HL-60/S4 (cell line): ENCODE results near the gene SIRT6.
"Not testable (repeated sequence)": the region's sequence is repeated elsewhere in the genome, so short reads cannot be mapped to it uniquely, and the experiment has no call there.

ENCODE experiments used
- in situ Hi-C: fragments of 300-500 bp; cut with MboI; formaldehyde crosslinking; loops from 2 replicates; pipeline ENCODE4 v1.14.3; 2022; ENCODE audit warnings: low sequenced_read_pairs

The SIRT6 gene

DNA sequence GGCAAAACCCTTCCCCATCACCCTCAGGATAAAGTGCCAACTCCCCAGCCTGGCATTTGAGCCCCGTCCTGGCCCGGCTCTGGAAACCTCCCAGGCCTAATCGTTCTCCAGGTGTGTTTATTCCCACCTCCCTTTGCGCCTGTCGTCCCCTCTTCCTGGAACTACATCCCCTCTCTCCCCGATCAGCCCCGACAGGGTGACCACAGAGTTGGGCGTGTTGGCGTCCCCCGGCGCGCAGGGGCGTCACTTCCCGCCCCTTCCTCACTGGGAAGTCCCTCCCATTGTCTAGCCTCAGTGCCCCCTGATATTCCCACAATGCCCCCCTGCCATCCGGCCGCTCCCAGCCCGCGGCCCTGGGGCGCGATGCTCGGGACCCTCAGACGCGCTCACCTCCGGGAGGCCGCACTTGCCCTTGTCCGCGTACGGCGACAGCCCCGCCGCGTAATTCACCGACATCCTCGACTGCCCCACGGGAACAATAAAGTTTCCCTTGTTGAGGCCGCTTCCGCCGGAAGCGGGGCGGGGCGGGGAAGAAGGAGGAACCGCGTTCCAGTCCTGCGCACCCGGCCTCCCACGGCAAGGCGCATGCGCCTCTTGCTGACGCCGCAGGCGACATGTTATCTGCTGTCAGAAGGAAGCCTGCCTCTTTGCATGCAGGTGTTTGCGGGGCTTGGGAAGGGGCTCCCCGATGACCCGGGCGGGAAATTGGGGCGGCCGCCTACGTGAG, at the start of gene SIRT6, which contains the start of gene ANKRD24:
Gene SIRT6, minus strand, starts transcription at position 480 of the 727 bp plus-strand sequence. Its CDS starts 24 bp downstream, at position 456.
Gene ANKRD24, plus strand, starts transcription at position 606 of the 727 bp plus-strand sequence. CDS start 3,737 bp downstream, outside the sequence.
- in situ Hi-C loops = no loop called here

DNA sequence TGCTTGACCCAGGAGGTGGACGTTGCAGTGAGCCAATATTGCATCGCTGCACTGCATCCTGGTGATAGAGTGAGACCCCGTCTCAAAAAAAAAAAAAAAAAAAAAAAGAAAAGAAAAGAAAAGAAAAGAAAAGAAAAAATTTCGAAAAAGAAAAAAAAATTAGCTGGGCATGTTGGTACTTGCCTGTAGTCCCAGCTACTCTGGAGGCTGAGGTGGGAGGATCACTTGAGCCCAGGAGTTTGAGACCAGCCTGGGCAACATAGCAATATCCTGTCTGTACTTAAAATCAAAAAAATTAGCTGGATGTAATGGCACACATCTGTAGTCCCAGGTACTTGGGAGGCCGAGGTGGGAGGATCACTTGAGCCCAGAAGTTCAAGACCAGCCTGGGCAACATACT, 49.8 kb upstream of the SIRT6 start:
- in situ Hi-C loops = not testable (repeated sequence)

DNA sequence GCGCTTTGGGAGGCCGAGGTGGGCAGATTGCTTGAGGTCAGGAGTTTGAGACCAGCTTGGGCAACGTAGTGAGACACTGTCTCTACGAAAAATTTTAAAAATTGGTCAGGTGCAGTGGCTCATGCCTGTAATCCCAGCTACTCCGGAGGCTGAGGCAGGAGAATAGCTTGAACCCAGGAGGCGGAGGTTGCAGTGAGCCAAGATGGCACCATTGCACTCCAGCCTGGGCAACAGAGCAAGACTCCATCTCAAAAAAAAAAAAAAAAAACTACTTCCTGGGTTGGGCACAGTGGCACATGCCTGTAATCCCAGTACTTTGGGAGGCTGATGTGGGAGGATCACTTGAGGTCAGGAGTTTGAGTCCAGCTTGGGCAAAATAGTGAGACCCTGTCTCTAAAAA, 49.2 kb upstream of the SIRT6 start:
- in situ Hi-C loops = not testable (repeated sequence)

DNA sequence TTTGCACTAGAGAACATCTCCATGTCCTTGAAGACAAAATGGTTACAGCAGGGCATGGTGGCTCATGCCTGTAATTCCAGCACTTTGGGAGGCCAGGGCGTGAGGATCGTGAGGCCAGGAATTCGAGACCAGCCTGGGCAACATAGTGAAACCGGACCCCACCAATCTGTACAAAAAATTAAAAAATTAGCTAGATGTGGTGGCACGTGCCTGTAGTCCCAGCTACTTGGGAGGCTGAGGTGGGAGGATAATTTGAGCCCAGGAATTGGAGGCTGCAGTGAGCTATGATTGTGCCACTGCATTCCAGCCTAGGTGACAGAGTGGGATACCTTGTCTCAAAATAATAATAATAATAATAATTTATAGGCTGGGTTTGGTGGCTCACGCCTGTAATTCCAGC, 47.9 kb upstream of the SIRT6 start:
- in situ Hi-C loops = not testable (repeated sequence)

DNA sequence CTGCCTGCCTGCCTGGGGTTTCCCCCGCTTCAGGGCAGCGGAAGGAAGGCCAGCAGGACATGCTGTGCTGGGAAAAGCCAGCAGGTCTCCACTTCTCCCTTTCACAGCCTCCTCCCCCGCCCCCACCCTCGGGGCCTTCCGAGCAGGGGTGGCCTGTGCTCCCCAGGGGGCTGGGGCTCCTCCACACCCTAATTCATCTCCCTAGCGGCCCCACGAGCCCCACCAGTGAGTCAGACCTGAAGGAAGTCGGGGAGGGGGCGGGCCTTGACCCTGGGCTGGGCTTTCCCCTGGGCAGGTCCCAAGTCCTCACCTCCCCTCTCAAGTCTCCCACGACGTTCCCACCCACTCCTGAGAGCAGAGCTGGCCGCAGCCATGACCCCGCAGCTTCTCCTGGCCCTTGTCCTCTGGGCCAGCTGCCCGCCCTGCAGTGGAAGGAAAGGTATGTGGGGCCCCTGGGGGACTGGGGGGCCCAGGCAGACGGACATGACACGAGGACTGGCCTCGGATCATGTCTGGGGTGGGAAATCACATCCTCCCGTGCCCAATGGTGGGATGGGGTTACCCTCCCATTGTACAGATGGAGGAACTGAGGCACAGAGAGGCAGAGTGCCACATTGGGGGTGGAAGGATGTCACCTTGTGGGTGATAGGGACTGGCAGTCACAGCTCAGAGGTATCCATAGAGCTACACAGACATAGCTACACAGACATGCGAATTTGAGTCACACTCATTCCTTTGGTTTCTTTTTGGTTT, 47.0 kb upstream of the SIRT6 start, which contains the start of gene EBI3:
Gene EBI3, plus strand, starts transcription at position 345 of the 753 bp plus-strand sequence. Its CDS starts 28 bp downstream, at position 373.
- in situ Hi-C loops = no loop called here

DNA sequence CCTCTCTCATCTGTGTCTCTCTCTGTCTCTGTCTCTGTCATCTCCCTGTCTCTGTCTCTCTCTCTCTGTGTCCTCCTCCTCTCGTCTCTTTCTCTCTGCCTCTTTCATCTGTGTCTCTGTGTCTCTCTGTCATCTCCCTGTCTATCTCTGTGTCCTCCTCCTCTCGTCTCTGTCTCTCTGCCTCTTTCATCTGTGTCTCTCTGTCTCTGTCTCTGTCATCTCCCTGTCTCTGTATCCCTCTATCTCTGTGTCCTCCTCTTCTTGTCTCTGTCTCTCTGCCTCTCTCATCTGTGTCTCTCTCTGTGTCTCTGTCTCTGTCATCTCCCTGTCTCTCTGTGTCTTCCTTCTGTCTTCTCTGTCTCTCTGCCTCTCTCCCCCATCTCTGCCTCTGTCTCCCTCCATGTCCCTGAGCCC, 46.4 kb upstream of the SIRT6 start:
- in situ Hi-C loops = no loop called here

DNA sequence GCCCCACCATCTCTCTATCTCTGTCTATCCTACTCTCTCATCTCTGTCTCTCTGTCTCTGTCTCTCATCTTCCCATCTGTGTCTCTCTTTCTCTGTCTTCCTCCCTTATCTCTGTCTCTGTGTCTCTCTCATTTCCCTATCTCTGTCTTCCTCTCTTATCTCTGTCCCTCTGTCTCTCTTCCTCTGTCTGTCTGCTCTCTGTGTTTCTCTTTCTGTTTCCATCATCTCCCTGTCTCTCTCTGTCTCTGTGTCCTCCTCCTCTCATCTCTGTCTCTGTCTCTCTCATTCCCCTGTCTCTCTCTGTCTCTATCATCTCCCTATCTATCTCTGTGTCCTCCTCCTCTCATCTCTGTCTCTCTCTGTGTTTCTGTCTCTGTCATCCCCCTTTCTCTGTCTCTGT, 45.4 kb upstream of the SIRT6 start:
- in situ Hi-C loops = no loop called here

DNA sequence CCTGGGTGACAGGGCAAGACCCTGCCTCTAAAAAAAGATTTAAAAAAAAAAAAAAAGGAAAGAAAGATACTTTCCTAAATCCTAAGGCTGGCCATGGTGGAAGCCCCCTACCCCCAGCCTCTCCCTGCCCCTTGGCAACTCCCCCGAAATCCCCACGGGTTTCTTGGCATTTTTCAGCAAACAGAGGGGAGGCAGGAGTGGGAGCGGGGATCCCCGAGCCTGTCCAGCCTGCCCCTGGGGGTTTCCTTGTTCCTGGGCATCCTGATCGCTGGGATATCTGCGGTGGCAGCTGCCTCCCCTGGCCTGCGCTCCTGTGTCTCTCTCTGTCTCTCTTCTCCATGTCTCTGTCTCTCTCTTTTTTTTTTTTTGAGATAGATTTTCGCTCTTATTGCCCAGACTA, 43.5 kb upstream of the SIRT6 start:
- in situ Hi-C loops = no loop called here

DNA sequence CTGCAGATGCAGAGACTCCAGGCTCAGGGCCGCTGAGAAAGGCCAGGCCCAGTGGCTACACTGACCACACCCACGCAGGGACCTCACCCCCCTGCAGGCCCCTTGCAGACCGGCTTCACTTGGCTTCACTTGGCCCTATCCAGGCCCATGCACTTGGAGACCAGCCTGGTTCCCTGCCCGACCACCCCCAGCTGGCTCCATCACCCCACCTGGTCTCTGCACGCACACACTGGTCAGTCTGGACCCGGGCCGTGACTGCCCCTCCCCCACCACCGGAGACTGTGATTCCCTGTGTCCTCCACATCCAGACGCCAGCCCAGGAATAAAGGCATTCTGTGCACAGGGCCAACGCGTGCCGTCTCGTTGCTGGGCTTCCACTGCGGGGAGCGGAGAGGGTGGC, 42.1 kb upstream of the SIRT6 start:
- in situ Hi-C loops = loop anchor here (25.0 kb wide), 1 partner anchor 537 kb away; no protein-coding TSS in a partner anchor

DNA sequence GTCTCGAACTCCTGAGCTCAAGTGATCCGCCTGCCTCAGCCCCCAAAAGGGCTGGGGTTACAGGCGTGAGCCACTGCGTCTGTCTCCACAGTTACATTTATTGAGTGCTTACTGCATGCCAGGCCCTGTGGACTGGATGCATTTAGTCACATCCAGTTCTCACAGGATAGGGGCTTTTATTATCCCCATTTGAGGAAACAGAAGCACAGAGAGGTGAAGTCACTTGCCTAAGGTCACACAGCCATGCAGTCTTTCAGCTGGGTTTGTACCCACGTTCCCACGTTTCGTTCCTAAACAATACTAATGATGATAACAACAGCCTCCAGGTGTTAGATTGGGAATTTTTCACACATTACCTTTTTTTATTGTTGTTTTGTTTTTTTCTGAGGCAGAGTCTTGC, 37.8 kb upstream of the SIRT6 start:
- in situ Hi-C loops = loop anchor here (25.0 kb wide), 1 partner anchor 533 kb away; no protein-coding TSS in a partner anchor

DNA sequence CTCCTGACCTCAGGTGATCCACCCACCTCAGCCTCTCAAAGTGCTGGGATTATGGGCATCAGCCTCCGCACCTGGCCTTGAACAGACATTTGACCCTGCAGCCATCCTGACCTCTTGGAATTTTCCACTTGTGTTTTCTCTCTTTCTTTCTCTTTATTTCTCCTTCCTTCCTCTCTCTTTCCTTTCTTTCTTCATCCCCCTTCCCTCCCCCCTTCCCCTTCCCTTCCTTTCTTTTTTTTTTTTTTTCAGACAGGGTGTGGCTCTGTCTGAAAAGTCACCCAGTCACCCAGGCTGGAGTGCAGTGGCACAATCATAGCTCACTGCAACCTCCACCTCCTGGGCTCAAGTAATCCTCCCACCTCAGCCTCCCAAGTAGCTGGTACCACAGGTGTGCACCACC, 36.2 kb upstream of the SIRT6 start:
- in situ Hi-C loops = loop anchor here (25.0 kb wide), 1 partner anchor 531 kb away; no protein-coding TSS in a partner anchor

DNA sequence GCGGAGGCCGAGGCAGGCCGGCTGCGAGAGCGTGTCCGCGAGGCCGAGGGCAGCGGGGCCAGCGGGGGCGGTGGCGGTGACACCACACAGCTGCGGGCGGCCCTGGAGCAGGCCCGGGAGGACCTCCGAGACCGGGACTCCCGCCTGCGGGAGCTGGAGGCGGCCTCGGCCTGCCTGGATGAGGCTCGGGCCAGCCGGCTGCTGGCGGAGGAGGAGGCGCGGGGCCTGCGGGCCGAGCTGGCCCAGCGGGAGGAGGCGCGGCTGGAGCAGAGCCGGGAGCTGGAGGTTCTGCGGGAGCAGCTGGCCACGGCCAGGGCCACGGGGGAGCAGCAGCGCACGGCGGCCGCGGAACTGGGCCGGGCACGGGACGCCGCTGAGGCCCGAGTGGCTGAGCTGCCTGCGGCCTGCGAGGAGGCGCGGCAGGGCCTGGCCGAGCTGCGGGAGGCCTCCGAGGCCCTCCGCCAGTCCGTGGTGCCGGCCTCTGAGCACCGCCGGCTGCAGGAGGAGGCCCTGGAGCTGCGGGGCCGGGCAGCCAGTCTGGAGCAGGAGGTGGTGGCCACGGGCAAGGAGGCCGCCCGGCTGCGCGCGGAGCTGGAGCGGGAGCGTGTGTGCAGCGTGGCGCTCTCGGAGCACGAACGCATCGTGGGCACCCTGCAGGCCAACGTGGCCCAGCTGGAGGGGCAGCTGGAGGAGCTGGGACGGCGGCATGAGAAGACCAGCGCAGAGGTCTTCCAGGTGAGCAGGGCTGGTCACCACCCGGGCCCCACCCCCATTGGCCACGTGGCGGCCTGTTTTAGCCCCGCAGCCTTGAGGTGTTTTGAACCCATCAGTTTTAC, 35.3 kb upstream of the SIRT6 start:
- in situ Hi-C loops = loop anchor here (25.0 kb wide), 1 partner anchor 530 kb away; no protein-coding TSS in a partner anchor

DNA sequence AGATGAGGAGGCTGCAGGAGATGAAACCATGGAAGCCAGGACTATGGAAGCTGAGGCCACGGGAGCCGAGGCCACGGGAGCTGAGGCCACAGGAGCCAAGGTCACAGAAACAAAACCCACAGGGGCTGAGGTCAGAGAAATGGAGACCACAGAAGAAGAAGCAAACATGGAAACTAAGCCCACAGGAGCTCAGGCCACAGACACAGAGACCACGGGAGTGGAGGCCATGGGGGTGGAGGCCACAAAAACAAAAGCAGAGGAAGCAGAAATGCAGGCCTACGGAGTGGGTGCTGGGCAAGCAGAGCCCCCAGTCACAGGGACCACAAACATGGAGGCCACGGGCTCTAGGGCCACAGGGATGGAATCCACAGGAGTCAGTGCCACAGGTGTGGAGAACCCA, 34.5 kb upstream of the SIRT6 start:
- in situ Hi-C loops = loop anchor here (25.0 kb wide), 1 partner anchor 530 kb away; no protein-coding TSS in a partner anchor

DNA sequence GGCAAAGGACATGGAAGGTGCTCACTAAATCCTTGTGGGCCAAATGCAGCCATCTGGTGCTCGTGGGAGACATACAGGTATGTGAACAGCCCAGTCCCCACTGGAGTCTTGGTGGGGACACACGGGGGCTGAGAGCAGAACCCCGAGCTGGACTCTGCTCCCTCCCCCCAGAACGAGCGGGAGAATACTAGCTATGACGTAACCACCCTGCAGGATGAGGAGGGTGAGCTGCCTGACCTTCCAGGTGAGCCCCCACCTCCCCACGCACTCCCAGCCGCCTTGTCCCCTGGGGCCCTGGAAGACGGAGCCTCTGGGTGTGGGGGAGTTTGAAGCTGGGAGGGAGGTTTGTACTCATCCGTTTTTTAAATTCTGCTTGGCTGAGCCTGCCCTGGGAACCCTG, 33.4 kb upstream of the SIRT6 start:
- in situ Hi-C loops = loop anchor here (25.0 kb wide), 1 partner anchor 529 kb away; no protein-coding TSS in a partner anchor

DNA sequence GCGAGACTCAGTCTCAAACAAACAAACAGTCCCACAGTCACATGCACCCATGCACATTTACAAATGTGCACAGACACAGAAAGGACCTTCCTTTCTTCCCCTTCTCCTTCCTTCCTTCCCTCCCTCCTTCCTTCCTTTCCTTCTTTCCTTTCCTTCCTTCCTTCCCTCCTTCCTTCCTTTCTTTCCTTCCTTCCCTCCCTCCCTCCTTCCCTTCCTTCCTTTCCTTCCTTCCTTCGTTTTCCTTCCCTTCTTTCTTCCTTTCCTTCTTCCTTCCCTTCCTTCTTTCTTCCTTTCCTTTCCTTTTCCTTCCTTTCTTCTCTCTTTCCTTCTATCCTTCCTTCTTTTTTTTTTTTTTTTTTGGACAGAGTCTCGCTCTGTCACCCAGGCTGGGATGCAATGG, 30.8 kb upstream of the SIRT6 start:
- in situ Hi-C loops = loop anchor here (25.0 kb wide), 1 partner anchor 526 kb away; no protein-coding TSS in a partner anchor

DNA sequence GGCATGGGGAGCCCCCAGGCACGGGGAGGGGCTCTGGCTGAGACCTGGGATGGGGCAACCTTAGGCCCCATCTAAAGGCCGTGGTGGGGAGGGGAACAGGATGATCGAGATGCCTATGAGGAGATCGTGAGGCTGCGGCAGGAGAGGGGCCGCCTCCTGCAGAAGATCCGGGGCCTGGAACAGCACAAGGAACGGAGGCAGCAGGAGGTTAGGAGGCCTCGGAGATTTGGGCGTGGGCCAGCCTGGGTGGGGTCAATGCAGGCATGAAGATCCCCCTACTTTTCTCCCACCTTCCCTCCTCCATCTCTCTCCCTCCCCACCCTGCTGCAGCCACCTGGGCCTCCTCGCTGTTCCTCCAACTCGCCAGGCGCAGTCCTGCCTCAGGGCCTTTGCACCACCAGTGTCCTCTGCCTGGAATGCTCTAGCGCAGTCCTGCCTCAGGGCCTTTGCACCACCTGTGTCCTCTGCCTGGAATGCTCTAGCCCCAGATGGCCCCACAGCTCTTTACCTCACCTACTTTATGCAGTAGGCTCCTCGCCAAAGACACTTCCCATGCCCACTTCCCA, 27.9 kb upstream of the SIRT6 start:
- in situ Hi-C loops = loop anchor here (25.0 kb wide), 1 partner anchor 523 kb away; no protein-coding TSS in a partner anchor

DNA sequence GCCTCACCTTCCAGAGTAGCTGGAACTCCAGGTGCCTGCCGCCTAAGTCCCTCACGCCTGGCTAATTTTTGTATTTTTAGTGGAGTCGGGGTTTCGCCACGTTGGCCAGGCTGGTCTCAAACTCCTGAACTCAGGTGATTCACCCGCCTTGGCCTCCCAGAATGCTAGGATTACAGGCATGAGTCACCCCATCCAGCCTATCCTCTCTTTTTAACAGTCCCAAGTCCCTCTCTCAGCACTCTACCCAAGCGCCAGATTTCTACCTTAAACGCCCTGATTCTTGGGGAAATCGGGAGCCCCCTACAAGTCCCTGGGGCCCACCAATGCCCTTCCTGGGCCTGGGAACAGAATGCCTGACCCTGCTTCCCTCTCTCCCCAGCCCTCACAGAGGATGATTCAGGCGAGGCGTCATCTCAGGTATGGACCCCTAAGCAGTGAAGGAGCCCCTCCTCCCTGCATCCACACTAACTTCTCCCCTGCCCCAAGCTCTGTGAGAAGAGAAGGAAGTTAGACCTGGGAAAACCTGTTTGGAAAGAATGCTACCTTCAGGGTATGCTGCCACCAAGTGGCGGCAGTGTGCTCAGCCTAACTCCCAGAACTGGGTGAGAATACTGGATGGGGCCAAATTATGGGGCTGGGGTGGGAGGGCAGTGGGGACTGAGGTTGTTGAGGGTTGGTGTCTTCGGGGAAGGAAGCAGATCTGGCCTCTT, 26.2 kb upstream of the SIRT6 start:
- in situ Hi-C loops = loop anchor here (10.0 to 25.0 kb wide), 2 partner anchors 364 to 521 kb away; no protein-coding TSS in a partner anchor

DNA sequence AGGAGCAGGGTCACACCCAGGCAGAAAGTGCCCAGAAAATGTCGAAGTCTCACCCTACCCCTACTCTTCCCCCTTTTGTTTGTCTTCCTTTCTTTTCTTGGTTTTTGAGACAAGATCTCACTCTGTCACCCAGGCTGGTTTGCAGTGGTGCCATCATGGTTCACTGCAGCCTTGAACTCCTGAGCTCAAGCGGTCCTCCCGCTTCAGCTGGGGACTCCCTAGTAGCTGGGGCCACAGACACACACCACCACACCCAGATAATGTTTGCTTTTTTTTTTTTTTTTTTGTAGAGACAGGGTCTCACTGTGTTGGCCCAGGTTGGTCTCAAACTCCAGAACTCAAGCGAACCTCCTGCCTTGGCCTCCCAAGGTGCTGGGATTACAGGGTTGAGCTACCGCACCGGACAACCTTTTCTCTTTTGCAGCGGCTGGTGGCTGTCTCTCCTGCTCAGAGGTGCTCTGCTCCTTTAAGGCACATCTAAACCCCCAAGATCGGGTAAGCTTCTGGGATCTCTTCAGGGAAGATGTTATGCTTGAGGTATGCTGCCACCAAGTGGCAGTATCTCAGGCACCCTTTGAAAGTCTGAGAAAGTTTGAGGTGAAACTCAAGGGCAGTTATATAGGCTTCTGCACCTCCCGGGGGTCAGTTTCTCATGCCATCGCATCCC, 24.6 kb upstream of the SIRT6 start:
- in situ Hi-C loops = loop anchor here (10.0 to 25.0 kb wide), 2 partner anchors 362 to 520 kb away; no protein-coding TSS in a partner anchor

DNA sequence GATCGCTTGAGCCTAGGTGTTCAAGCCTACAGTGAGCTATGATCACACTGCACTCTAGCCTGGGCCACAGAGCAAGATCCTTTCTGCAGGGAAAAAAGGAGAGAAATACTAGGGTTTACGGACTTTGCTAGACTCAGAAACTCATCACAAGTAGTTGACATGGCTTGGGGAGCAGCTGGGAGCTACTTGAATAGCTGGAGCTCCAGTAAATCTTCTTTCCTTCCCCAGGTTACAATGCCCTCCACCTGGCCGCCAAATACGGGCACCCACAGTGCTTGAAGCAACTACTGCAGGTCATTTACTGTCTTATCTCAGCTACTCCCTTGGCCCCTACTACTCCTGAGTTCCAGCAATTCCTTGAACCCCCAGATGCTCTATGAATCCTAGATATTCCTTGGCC, 19.4 kb upstream of the SIRT6 start:
- in situ Hi-C loops = loop anchor here (10.0 to 25.0 kb wide), 2 partner anchors 357 to 514 kb away; no protein-coding TSS in a partner anchor
